Right cardiac atrium (tissue), 5 donors: ENCODE data around the gene IL22RA2. TPM values are rescaled to one million over a fixed set of nuclear protein-coding genes. Genes with fewer than 3 reads are reported as not detected.
"Not testable (repeated sequence)": the region's sequence is repeated elsewhere in the genome, so short reads cannot be mapped to it uniquely, and the experiment has no call there.

ENCODE experiments used
- ATAC-seq, 2 donors: fragments of 200-7000 bp; cut with Tn5 transposase; one replicate each; pipeline versions ENCODE4 v1.8.0 to v1.9.1; 2020; ENCODE audit warnings: moderate library complexity in 2 of 2, mild to moderate bottlenecking in 1 of 2
- DNase-seq, 3 donors: peaks; one replicate each; pipeline ENCODE4 v3.0.0-alpha.2; 2020
- H3K27ac ChIP-seq: one replicate; pipeline ENCODE4 v1.5.1; 2013; ENCODE audit warnings: mild to moderate bottlenecking, low read length, control low read depth, moderate library complexity
- H3K27me3 ChIP-seq: one replicate; pipeline ENCODE4 v1.6.1; 2013; ENCODE audit not compliant: control insufficient read depth, insufficient read depth
- H3K4me1 ChIP-seq: one replicate; pipeline ENCODE4 v1.6.1; 2013; ENCODE audit warnings: low read length; ENCODE audit not compliant: control insufficient read depth, insufficient read depth
- H3K4me3 ChIP-seq: one replicate; pipeline ENCODE4 v1.5.1; 2013; ENCODE audit warnings: low read length, control low read depth
- H3K9me3 ChIP-seq: one replicate; pipeline ENCODE4 v1.6.1; 2013; ENCODE audit warnings: low read length; ENCODE audit not compliant: control insufficient read depth
- WGBS: extraction: QIAGEN DNeasy Blood & Tissue Kit; methylation state at CpG from one replicate; pipeline ENCODE4 v1.1.7; 2013; 5-methylcytosine and 5-hydroxymethylcytosine counted together
- intact Hi-C, 4 donors: fragments of 100-400 bp; cut with DNase I; formaldehyde crosslinking; loops; one replicate each; pipeline versions ENCODE4 v1.11.0 to v1.14.0; 2022 to 2023
- long read RNA-seq, 4 donors: library from polyadenylated mRNA; unstranded; transcript quantifications; one replicate each; pipeline ENCODE4 v2.0.0, GENCODE V29; 2020 to 2021
- polyA plus RNA-seq: library from polyadenylated mRNA; stranded (reverse); fragments of 200-250 nt; gene quantifications from one replicate; pipeline ENCODE4 v1.2.3, GENCODE V29; 2013
- total RNA-seq, 4 donors: library from RNA; stranded (reverse); fragmentation: NEBNext Ultra II Directional; extraction: Animal tissue kit (Norgen Biotek cat#: 25700); gene quantifications; one replicate each; pipeline ENCODE4 v1.2.1, GENCODE V29; 2021
- donor health status: healthy with polysubstance abuse.
- donor health status: DM: no; HTN: yes; CAD: no.
- donor health status: DM: no; HTN: no; CAD: no.
- donor health status: DM: no; HTN: yes; CAD: no; lungs with severe emphysema.
- donor health status: DM: yes; HTN: yes; CAD: no.

Gene IL22RA2
- total RNA-seq: under 1 TPM in 3 of 4 donors, not detected in 1; 0.09 to 0.14 (median 0.11) TPM
- 0.05 TPM for polyA plus RNA-seq
- long read RNA-seq, donor 1: 0 reads
- long read RNA-seq, donor 2: 0 reads
- long read RNA-seq, donor 3: 0 reads
- long read RNA-seq, donor 4: 0 reads

- intact Hi-C loops: no loop called here
- ATAC-seq (no peak), DNase-seq (no peak)
- WGBS: 93% methylated on average over 4 of the region's 4 CpGs
- H3K27me3 ChIP-seq: no peaks in the 10 kb centered on the region
- no peaks in the 10 kb centered on the region for H3K9me3 ChIP-seq
- peaks cover 1% of the 10 kb centered on the region for H3K4me1 ChIP-seq
- H3K27ac ChIP-seq: no peak within 1 kb of the TSS
- no peak within 1 kb of the TSS for H3K4me3 ChIP-seq
Measured at GRCh38 chr6:137173501-137173900, at the start of gene IL22RA2. TSS of gene IL22RA2 (minus strand) at chr6:137173644. CDS start at chr6:137161749, 11,895 bp downstream.

GRCh38 chr6:137222381-137222780, 48.9 kb upstream of the IL22RA2 start:
- no peak for DNase-seq
- peak overlapping the region; percentile 72 for H3K27ac ChIP-seq

GRCh38 chr6:137219664-137220252, 46.3 kb upstream of the IL22RA2 start:
- intact Hi-C loops: loop anchor here in 1 of 4 donors (10.0 kb wide), 2 partner anchors 45 to 125 kb away; no protein-coding TSS in a partner anchor
- no peak for DNase-seq
- WGBS: 67% methylated on average over 6 of the region's 6 CpGs
- no peaks in the 10 kb centered on the region for H3K9me3 ChIP-seq
- H3K27ac ChIP-seq: peak overlapping the region; percentile 88
- H3K4me1 ChIP-seq: peaks cover 19% of the 10 kb centered on the region
- no peak for ATAC-seq
- H3K4me3 ChIP-seq: peak overlapping the region; percentile 83
- no peaks in the 10 kb centered on the region for H3K27me3 ChIP-seq

More at GRCh38 chr6:137222381-137222780, 48.9 kb upstream of the IL22RA2 start:
- no peaks in the 10 kb centered on the region for H3K9me3 ChIP-seq
- no peak overlapping the region for H3K4me3 ChIP-seq
- 42% methylated on average over 3 of the region's 3 CpGs for WGBS
- intact Hi-C loops: no loop called here
- H3K4me1 ChIP-seq: peaks cover 21% of the 10 kb centered on the region
- ATAC-seq: peak in 1 of 2 donors; percentile 7
- no peaks in the 10 kb centered on the region for H3K27me3 ChIP-seq

GRCh38 chr6:137218917-137219663, 45.6 kb upstream of the IL22RA2 start, which contains the start of gene IFNGR1:
TSS of gene IFNGR1 (minus strand) at chr6:137219385. CDS start at chr6:137219327, 58 bp downstream.
- Histone ChIP-seq H3K9me3 (no peaks in the 10 kb centered on the region), H3K4me3 (peak within 1 kb of the TSS; percentile 83), H3K27ac (peak within 1 kb of the TSS; percentile 88), H3K27me3 (no peaks in the 10 kb centered on the region), H3K4me1 (peaks cover 14% of the 10 kb centered on the region)
- intact Hi-C loops: loop anchor here in 1 of 4 donors (10.0 kb wide), 2 partner anchors 46 to 124 kb away; no protein-coding TSS in a partner anchor
- DNase-seq (peak; percentile 98 to 100 (median 99)), ATAC-seq (peak; percentile 98)
- under 1% methylated on average over 62 of the region's 64 CpGs for WGBS

- WGBS: 0% methylated on average over 13 of the region's 13 CpGs
- H3K27ac ChIP-seq: peak overlapping the region; percentile 88
- ATAC-seq (peak; percentile 42 to 68), DNase-seq (peak in 1 of 3 donors; percentile 20)
- intact Hi-C loops: loop anchor here in 1 of 4 donors (10.0 kb wide), 2 partner anchors 46 to 124 kb away; no protein-coding TSS in a partner anchor
- H3K4me3 ChIP-seq: peak overlapping the region; percentile 83
- no peaks in the 10 kb centered on the region for H3K9me3 ChIP-seq
- no peaks in the 10 kb centered on the region for H3K27me3 ChIP-seq
- peaks cover 15% of the 10 kb centered on the region for H3K4me1 ChIP-seq
Measured at GRCh38 chr6:137218473-137218916, 45.1 kb upstream of the IL22RA2 start.

- H3K27me3 ChIP-seq: no peaks in the 10 kb centered on the region
- H3K9me3 ChIP-seq: no peaks in the 10 kb centered on the region
- WGBS: 9% methylated on average over 12 of the region's 12 CpGs
- H3K4me3 ChIP-seq: peak overlapping the region; percentile 83
- DNase-seq: peak in 2 of 3 donors; percentile 32 to 66
- peaks cover 16% of the 10 kb centered on the region for H3K4me1 ChIP-seq
- intact Hi-C loops: loop anchor here in 1 of 4 donors (10.0 kb wide), 2 partner anchors 47 to 123 kb away; no protein-coding TSS in a partner anchor
- peak; percentile 22 to 32 for ATAC-seq
- H3K27ac ChIP-seq: peak overlapping the region; percentile 88
Measured at GRCh38 chr6:137217801-137218472, 44.5 kb upstream of the IL22RA2 start.

GRCh38 chr6:137216875-137217553, 43.6 kb upstream of the IL22RA2 start:
- Histone ChIP-seq H3K4me3 (peak overlapping the region; percentile 83), H3K27ac (peak overlapping the region; percentile 86), H3K4me1 (peaks cover 17% of the 10 kb centered on the region), H3K9me3 (no peaks in the 10 kb centered on the region), H3K27me3 (no peaks in the 10 kb centered on the region)
- intact Hi-C loops: loop anchor here in 1 of 4 donors (10.0 kb wide), 2 partner anchors 48 to 122 kb away; no protein-coding TSS in a partner anchor
- ATAC-seq (no peak), DNase-seq (peak in 1 of 3 donors; percentile 53)
- 24% methylated on average over 12 of the region's 12 CpGs for WGBS

GRCh38 chr6:137216106-137216505, 42.7 kb upstream of the IL22RA2 start:
- ATAC-seq (no peak), DNase-seq (no peak)
- intact Hi-C loops: loop anchor here in 1 of 4 donors (10.0 kb wide), 2 partner anchors 49 to 121 kb away; no protein-coding TSS in a partner anchor
- Histone ChIP-seq H3K27ac (no peak overlapping the region), H3K9me3 (no peaks in the 10 kb centered on the region), H3K4me1 (peaks cover 17% of the 10 kb centered on the region), H3K4me3 (peak overlapping the region; percentile 83), H3K27me3 (no peaks in the 10 kb centered on the region)

GRCh38 chr6:137215630-137216029, 42.2 kb upstream of the IL22RA2 start:
- Histone ChIP-seq H3K27ac (peak overlapping the region; percentile 55), H3K4me3 (peak overlapping the region; percentile 83), H3K4me1 (peaks cover 15% of the 10 kb centered on the region)
- H3K9me3 ChIP-seq, ATAC-seq, DNase-seq, H3K27me3 ChIP-seq: not testable (repeated sequence)
- intact Hi-C loops: loop anchor here in 1 of 4 donors (10.0 kb wide), 2 partner anchors 49 to 121 kb away; no protein-coding TSS in a partner anchor
- 71% methylated on average over 3 of the region's 3 CpGs for WGBS

- ATAC-seq: no peak
- Histone ChIP-seq H3K9me3 (no peaks in the 10 kb centered on the region), H3K27ac (no peak overlapping the region), H3K4me3 (peak overlapping the region; percentile 83), H3K4me1 (peaks cover 15% of the 10 kb centered on the region), H3K27me3 (no peaks in the 10 kb centered on the region)
- 61% methylated on average over 3 of the region's 3 CpGs for WGBS
- intact Hi-C loops: loop anchor here in 1 of 4 donors (10.0 kb wide), 2 partner anchors 50 to 120 kb away; no protein-coding TSS in a partner anchor
- DNase-seq: no peak
Measured at GRCh38 chr6:137214931-137215330, 41.5 kb upstream of the IL22RA2 start.
